Keratinocyte (primary cell): Measurements from ENCODE around the gene GAN. TPM values are rescaled to one million over a fixed set of nuclear protein-coding genes. Genes with fewer than 3 reads are reported as not detected.

Source experiments
- DNase-seq: peaks from one replicate; pipeline ENCODE4 v3.0.0-alpha.2; 2011; ENCODE audit warnings: low read depth, missing footprints, low spot score
- FAIRE-seq: peaks from 2 replicates; lab custom pipeline; 2011; peaks lifted over from hg19 to GRCh38; lab: Jason Lieb, UNC
- H2AFZ ChIP-seq: 2 replicates; pipeline ENCODE4 v1.6.0; 2012; ENCODE audit warnings: low read length, control low read depth, inconsistent platforms; ENCODE audit not compliant: control insufficient read depth
- H3K27ac ChIP-seq: 2 replicates; pipeline ENCODE4 v1.5.1; 2011; ENCODE audit warnings: low read length; ENCODE audit not compliant: control insufficient read depth, insufficient read depth
- H3K27me3 ChIP-seq: 3 replicates; pipeline ENCODE4 v1.6.0; 2011; ENCODE audit warnings: low read length; ENCODE audit not compliant: control insufficient read depth, insufficient read depth; ENCODE audit errors: extremely low read depth
- H3K36me3 ChIP-seq, 2 experiments: 2 replicates in 1 of 2; 3 replicates in 1 of 2; pipeline ENCODE4 v1.5.1; 2011; ENCODE audit warnings: low read length in 2 of 2, mild to moderate bottlenecking in 1 of 2; ENCODE audit not compliant: control insufficient read depth in 2 of 2, insufficient read depth in 2 of 2; ENCODE audit errors: extremely low read depth in 1 of 2
- H3K4me1 ChIP-seq: 3 replicates; pipeline ENCODE4 v1.5.1; 2011; ENCODE audit warnings: low read length; ENCODE audit not compliant: control insufficient read depth, insufficient read depth; ENCODE audit errors: extremely low read depth
- H3K4me2 ChIP-seq: 3 replicates; pipeline ENCODE4 v1.6.0; 2011; ENCODE audit warnings: low read depth, low read length; ENCODE audit not compliant: control insufficient read depth, insufficient read depth; ENCODE audit errors: extremely low read depth
- H3K4me3 ChIP-seq, 3 experiments: fragments of 200-600 bp in 1 of 3; sonication (generic) in 1 of 3; 2 replicates in 2 of 3; 3 replicates in 1 of 3; pipeline ENCODE4 v1.5.1; 2011 to 2016; ENCODE audit warnings: low read length in 3 of 3, mild to moderate bottlenecking in 3 of 3, control low read depth in 2 of 3, inconsistent platforms in 1 of 3, low read depth in 1 of 3, mixed read lengths in 1 of 3, mixed run types in 1 of 3, moderate library complexity in 1 of 3; ENCODE audit not compliant: control insufficient read depth in 2 of 3, insufficient read depth in 2 of 3; ENCODE audit errors: extremely low read depth in 1 of 3
- H3K79me2 ChIP-seq: 2 replicates; pipeline ENCODE4 v1.6.0; 2012; ENCODE audit warnings: low read length; ENCODE audit not compliant: control insufficient read depth, insufficient read depth
- H3K9ac ChIP-seq: 3 replicates; pipeline ENCODE4 v1.6.0; 2011; ENCODE audit warnings: low read length; ENCODE audit not compliant: control insufficient read depth, insufficient read depth; ENCODE audit errors: extremely low read depth
- H3K9me1 ChIP-seq: 3 replicates; pipeline ENCODE4 v1.6.0; 2011; ENCODE audit warnings: low read length; ENCODE audit not compliant: control insufficient read depth, insufficient read depth; ENCODE audit errors: extremely low read depth
- H3K9me3 ChIP-seq: 2 replicates; pipeline ENCODE4 v1.5.1; 2012; ENCODE audit warnings: low read depth, low read length; ENCODE audit not compliant: control insufficient read depth
- H4K20me1 ChIP-seq: 3 replicates; pipeline ENCODE4 v1.6.0; 2011; ENCODE audit warnings: low read length; ENCODE audit not compliant: control insufficient read depth, insufficient read depth; ENCODE audit errors: extremely low read depth
- EZH2 ChIP-seq: IDR thresholded peaks from one replicate; pipeline ENCODE4 v1.6.1; 2012; ENCODE audit warnings: inconsistent platforms, mild to moderate bottlenecking, low read length, moderate library complexity
- dilution Hi-C: fragments of 300-500 bp; cut with MboI; formaldehyde crosslinking; loops from one replicate; pipeline ENCODE4 v1.7.0; 2020; ENCODE audit warnings: low sequenced_read_pairs; ENCODE audit not compliant: extremely low pct_ligation_motif_present
- polyA plus RNA-seq, 5 experiments: library from polyadenylated mRNA; depleted of rRNA in 3 of 5; stranded (reverse) in 3 of 5; stranded (forward) in 1 of 5; unstranded in 1 of 5; fragments of >200 nt; gene quantifications; 1 replicate in 1 of 5; 2 replicates in 3 of 5; 3 replicates in 1 of 5; pipeline versions ENCODE4 v1.2.1 to v1.2.3, GENCODE V29; 2011 to 2012; ENCODE audit warnings: missing spikeins in 2 of 5, low read depth in 1 of 5, low replicate concordance in 1 of 5
- TF ChIP-seq, protein P1 (sequence below), 3 experiments: IDR thresholded peaks in 1 of 3; conservative IDR thresholded peaks in 1 of 3; optimal IDR thresholded peaks in 1 of 3; 2 replicates in 2 of 3; 3 replicates in 1 of 3; pipeline versions ENCODE3 to v1.5.1; 2011; ENCODE audit warnings: low read length in 3 of 3, mild to moderate bottlenecking in 3 of 3, moderate library complexity in 2 of 3, control low read depth in 1 of 3, inconsistent platforms in 1 of 3; ENCODE audit not compliant: insufficient read depth in 2 of 3; ENCODE audit errors: extremely low read depth in 1 of 3

Gene GAN
- polyA plus RNA-seq, 1 donor (not counting 4 experiments of a cell fraction or from before 2014, with no cell fraction given), result 6.5 TPM

DNA sequence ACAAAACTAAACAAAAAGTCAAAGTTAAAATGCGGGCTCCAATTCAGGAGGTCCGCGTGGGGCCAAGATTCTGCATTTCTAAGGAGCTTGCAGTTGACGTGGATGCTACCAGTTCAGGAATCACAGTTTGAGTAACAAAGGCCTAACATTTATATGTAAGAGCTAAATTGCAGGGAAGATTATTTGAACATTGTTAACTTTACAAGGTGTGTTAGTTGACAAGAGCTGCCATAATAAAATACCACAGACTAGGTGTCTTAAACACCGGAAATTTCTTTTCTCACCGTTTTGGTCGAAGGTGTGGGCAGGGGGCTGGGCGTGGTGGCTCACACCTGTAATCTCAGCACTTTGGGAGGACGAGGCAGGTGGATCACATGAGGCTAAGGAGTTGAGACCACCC is 105.0 kb downstream of the GAN start:
- Histone ChIP-seq H2AFZ (no peak overlapping the region), H3K9me1 (no peaks in the 10 kb centered on the region), H3K27ac (no peak overlapping the region), H3K4me2 (no peak overlapping the region), H3K9ac (no peak overlapping the region), H4K20me1 (no peaks in the 10 kb centered on the region), H3K4me1 (peaks cover 3% of the 10 kb centered on the region), H3K27me3 (no peaks in the 10 kb centered on the region), H3K4me3 (no peak overlapping the region), H3K9me3 (no peaks in the 10 kb centered on the region), H3K36me3 (no peaks in the 10 kb centered on the region), H3K79me2 (no peaks in the 10 kb centered on the region)
- dilution Hi-C loops, result no loop called here
- no peak for TF ChIP-seq EZH2
- TF ChIP-seq, protein P1, sequence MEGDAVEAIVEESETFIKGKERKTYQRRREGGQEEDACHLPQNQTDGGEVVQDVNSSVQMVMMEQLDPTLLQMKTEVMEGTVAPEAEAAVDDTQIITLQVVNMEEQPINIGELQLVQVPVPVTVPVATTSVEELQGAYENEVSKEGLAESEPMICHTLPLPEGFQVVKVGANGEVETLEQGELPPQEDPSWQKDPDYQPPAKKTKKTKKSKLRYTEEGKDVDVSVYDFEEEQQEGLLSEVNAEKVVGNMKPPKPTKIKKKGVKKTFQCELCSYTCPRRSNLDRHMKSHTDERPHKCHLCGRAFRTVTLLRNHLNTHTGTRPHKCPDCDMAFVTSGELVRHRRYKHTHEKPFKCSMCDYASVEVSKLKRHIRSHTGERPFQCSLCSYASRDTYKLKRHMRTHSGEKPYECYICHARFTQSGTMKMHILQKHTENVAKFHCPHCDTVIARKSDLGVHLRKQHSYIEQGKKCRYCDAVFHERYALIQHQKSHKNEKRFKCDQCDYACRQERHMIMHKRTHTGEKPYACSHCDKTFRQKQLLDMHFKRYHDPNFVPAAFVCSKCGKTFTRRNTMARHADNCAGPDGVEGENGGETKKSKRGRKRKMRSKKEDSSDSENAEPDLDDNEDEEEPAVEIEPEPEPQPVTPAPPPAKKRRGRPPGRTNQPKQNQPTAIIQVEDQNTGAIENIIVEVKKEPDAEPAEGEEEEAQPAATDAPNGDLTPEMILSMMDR (optimal IDR thresholded peaks at IDR 0.05 in 1 of 3, IDR thresholded peaks at IDR 0.05 in 1 of 3, conservative IDR thresholded peaks at IDR 0.05 in 1 of 3; ENCODE audit: extremely low read depth in 1 of 3, insufficient read depth in 2 of 3, low read length in 3 of 3), result no peak
- no peak for FAIRE-seq
- no peak for DNase-seq

- Histone ChIP-seq H3K79me2 (no peaks in the 10 kb centered on the region), H3K4me1 (peaks cover 7% of the 10 kb centered on the region), H4K20me1 (no peaks in the 10 kb centered on the region), H3K9me1 (no peaks in the 10 kb centered on the region), H2AFZ (no peak overlapping the region), H3K36me3 (no peaks in the 10 kb centered on the region), H3K9ac (no peak overlapping the region), H3K4me2 (no peak overlapping the region), H3K27ac (no peak overlapping the region), H3K4me3 (no peak overlapping the region), H3K9me3 (no peaks in the 10 kb centered on the region), H3K27me3 (no peaks in the 10 kb centered on the region)
- TF ChIP-seq, protein P1 (optimal IDR thresholded peaks at IDR 0.05 in 1 of 3, IDR thresholded peaks at IDR 0.05 in 1 of 3, conservative IDR thresholded peaks at IDR 0.05 in 1 of 3; ENCODE audit: extremely low read depth in 1 of 3, insufficient read depth in 2 of 3, low read length in 3 of 3), result no peak
- TF ChIP-seq EZH2, result no peak
- dilution Hi-C loops, result no loop called here
- FAIRE-seq (no peak), DNase-seq (no peak)
Observed at GRCh38 chr16:81421126-81421525, 106.4 kb downstream of the GAN start.
